Omental fat pad (tissue), 4 donors: ENCODE data around the gene MARCHF3. TPM values are rescaled to one million over a fixed set of nuclear protein-coding genes. Genes with fewer than 3 reads are reported as not detected.

Source experiments
- ATAC-seq: fragments of 150-250 bp; one replicate; pipeline ENCODE4 v1.9.1; 2016; ENCODE audit warnings: mild to moderate bottlenecking, moderate library complexity; ENCODE audit not compliant: low FRiP score
- DNase-seq: peaks from one replicate; pipeline ENCODE4 v3.0.0-alpha.2; 2019; ENCODE audit warnings: low spot score
- total RNA-seq, 4 donors: library from RNA; depleted of rRNA; stranded (reverse); fragments of >200 nt; gene quantifications; one replicate each; pipeline ENCODE4 v1.1.0, GENCODE V29; 2016
- TF ChIP-seq, protein P1 (sequence below), 3 donors: fragments of 450-650 bp; IDR thresholded peaks; one replicate each; pipeline ENCODE4 v1.5.1; 2016 to 2017; ENCODE audit warnings: antibody characterized with exemption in 3 of 3, mild to moderate bottlenecking in 3 of 3, moderate library complexity in 2 of 3

MARCHF3 gene
- total RNA-seq, 4 donors from 2014 or later: 7.4 to 72.7 (median 16.2) TPM

DNA sequence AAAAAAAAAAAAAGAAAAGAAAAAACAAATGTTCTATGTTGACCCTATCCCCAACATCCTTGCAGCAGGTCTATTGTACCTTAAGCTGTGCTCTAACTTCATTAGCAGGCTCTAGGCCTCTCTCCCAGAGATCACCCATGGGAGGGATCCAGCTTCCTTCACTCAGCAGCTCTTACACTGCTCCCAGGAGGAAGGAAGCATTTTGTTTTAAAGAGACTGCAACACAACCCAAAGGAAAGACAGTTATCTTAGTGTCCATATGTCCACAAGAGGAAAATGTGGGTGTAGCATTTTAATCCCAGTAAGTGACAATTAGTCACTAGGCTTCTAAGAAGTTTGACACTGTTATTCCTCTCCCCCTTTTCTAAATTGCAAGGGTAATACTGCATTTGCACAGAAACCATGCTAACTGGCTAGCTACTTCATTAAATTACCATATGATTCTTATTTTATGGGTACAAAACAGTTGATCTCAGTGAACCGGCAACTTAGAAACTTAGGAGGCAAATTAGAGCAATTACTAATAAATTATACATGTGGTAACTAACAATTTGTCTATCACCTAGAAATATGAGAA lies 58.8 kb downstream of the MARCHF3 start:
- no peak for ATAC-seq
- TF ChIP-seq, protein P1, sequence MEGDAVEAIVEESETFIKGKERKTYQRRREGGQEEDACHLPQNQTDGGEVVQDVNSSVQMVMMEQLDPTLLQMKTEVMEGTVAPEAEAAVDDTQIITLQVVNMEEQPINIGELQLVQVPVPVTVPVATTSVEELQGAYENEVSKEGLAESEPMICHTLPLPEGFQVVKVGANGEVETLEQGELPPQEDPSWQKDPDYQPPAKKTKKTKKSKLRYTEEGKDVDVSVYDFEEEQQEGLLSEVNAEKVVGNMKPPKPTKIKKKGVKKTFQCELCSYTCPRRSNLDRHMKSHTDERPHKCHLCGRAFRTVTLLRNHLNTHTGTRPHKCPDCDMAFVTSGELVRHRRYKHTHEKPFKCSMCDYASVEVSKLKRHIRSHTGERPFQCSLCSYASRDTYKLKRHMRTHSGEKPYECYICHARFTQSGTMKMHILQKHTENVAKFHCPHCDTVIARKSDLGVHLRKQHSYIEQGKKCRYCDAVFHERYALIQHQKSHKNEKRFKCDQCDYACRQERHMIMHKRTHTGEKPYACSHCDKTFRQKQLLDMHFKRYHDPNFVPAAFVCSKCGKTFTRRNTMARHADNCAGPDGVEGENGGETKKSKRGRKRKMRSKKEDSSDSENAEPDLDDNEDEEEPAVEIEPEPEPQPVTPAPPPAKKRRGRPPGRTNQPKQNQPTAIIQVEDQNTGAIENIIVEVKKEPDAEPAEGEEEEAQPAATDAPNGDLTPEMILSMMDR (IDR thresholded peaks at IDR 0.05): no peak
- DNase-seq: no peak

DNA sequence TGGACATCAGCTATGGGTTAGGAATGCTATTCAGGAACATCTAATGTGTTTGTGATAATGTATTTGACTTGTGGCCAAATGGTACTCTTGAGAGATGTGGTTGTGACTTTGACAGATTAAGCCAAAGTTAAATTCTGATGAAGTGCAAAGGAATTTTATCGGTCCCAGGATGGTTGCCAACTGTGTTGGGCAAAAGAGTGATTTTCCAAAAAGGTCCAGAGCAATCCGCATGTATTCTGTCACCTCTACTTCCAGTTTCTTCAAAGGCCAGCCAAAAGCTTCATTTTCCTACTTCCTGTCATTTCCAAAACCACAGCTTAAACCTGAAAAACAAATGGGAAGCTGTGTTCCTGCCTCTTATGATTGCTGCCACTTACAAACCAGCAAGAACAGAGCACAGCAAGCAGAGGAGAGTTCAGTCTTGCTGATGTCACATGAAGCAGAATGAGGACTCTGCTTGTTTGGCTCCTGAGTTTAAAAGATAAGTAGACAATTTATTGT lies 59.8 kb downstream of the MARCHF3 start:
- no peak for DNase-seq
- ATAC-seq: peak; percentile 47
- TF ChIP-seq, protein P1 (IDR thresholded peaks at IDR 0.05): no peak

DNA sequence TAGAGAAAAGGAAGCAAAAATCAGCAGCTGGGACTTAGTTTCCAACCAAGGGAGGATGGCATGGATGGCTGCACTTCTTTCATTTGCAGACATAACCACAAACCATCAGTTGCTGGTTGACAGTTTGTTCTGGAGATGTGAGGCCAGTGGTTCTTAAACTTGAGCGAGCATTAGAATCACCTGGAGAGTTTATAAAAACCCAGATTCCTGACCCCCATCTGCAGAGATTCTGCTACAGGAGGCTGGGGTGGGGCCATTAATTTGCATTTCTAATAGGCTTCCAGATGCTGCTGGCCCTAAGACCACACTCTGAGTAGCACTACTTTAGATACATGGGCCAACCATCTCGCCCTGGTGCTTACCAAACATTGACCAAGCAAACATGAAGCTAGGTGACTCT lies 60.8 kb downstream of the MARCHF3 start:
- TF ChIP-seq, protein P1 (IDR thresholded peaks at IDR 0.05): no peak
- DNase-seq: no peak
- no peak for ATAC-seq

DNA sequence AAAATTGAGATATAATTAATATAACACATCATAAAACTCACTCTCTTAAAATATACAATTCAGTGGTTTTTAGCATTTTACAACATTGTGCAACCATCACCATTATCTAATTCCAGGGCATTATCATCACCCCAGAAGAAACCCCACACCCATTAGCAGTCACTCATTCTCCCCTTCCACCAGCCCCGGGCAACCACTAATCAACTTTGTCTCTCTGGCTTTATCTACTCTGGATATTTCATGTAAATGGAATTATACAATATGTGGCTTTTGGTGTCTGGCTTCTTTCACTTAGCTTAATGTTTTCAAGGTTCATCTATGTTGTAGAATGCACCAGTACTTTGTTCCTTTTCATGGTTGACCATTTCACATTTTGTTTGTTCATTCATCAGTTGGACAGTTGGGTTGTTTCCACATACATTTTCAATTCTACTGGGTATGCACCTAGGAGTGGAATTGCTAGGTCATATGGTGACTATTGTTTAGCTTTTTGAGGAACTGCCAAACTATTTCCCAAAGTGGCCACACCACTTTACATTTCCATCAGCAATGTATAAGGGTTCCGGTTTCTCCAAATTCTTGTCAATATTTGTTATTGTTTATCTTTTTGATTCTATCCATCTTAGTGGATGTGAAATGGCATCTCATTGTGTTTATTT lies 62.4 kb downstream of the MARCHF3 start:
- DNase-seq (no peak), ATAC-seq (no peak)
- TF ChIP-seq, protein P1 (IDR thresholded peaks at IDR 0.05): no peak

DNA sequence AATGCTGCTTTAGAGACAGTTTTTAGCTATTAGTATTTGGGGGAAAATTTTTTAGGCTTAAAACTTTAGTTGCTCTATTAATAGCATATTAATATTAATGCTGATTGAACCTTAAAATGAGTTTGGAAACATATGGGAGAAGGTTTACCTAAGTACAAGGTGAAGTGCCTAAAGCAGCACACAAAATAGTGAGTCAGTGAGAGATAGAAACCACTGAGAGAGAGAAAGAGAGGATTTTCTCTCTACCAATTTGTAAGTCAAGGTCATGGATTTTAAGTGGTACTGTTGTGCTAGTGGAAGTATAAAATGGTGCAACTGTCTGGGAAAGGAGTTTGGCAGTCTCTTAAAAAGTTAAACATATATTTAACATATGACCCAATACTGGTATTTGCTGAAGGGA lies 64.9 kb downstream of the MARCHF3 start:
- DNase-seq (no peak), ATAC-seq (no peak)
- TF ChIP-seq, protein P1 (IDR thresholded peaks at IDR 0.05): no peak

DNA sequence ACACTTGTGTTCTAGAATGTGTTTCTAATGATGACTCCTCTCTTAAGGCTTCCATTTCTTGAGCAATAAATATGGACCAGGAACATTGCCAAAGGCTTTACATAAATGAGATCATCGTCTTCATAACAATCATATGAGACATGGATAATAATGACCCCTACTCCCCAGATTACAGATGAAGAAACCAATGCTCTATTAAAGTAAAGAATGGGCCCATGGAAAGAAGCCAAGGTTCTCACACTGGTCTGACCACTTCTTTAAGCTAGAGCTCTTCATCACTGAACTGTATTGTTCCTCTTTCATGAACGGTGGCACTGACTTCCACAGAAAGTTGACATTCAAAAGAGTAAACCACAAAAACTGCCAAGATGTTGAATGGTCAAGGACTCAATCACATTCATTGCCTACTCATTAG lies 65.3 kb downstream of the MARCHF3 start:
- TF ChIP-seq, protein P1 (IDR thresholded peaks at IDR 0.05): no peak
- no peak for DNase-seq

More for the DNA sequence above, 65.3 kb downstream of the MARCHF3 start:
- ATAC-seq: peak; percentile 54
